KOPT-K1 (cell line): Measurements from ENCODE around the gene SPCS3.
"Not testable (repeated sequence)": the region's sequence is repeated elsewhere in the genome, so short reads cannot be mapped to it uniquely, and the experiment has no call there.

Experiments
- H3K27ac ChIP-seq: fragments of 200-600 bp; sonication (generic); 2 replicates; pipeline ENCODE4 v1.5.1; 2016; ENCODE audit warnings: antibody characterized with exemption, mild to moderate bottlenecking, low read depth, low read length; ENCODE audit not compliant: poor library complexity, severe bottlenecking
- H3K36me3 ChIP-seq: fragments of 200-600 bp; sonication (generic); 2 replicates; pipeline ENCODE4 v1.5.1; 2017; ENCODE audit warnings: antibody characterized with exemption, mild to moderate bottlenecking, low read length, moderate library complexity; ENCODE audit not compliant: insufficient read depth
- H3K9me3 ChIP-seq: fragments of 200-600 bp; sonication (generic); 2 replicates; pipeline ENCODE4 v1.5.1; 2017; ENCODE audit warnings: antibody characterized with exemption, low read length, mild to moderate bottlenecking; ENCODE audit not compliant: insufficient read depth, poor library complexity, severe bottlenecking

SPCS3 gene

DNA sequence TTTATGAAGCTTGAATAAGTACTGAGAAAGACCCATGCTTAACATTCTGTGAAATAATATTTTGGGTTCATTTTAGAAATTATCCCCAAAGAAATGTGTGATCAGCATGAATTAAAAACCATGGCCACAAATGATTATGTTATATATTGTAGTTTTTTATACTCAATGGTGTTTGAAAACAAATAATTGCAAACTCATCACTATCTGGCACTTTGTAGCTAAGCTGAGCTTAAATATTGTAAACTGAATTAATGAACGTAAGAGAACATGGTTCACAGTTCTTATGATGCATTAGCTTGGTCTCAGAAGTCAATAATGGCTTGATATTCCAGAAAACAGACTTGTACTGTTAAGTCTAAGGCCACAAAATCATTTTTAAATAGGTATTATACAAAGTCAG lies 26.1 kb upstream of the SPCS3 start:
- Histone ChIP-seq H3K36me3 (no peaks in the 10 kb centered on the region), H3K9me3 (no peaks in the 10 kb centered on the region), H3K27ac (no peak overlapping the region)

- H3K27ac ChIP-seq, H3K36me3 ChIP-seq, H3K9me3 ChIP-seq: not testable (repeated sequence)
Measured at GRCh38 chr4:176295907-176296306, 23.9 kb upstream of the SPCS3 start.

DNA sequence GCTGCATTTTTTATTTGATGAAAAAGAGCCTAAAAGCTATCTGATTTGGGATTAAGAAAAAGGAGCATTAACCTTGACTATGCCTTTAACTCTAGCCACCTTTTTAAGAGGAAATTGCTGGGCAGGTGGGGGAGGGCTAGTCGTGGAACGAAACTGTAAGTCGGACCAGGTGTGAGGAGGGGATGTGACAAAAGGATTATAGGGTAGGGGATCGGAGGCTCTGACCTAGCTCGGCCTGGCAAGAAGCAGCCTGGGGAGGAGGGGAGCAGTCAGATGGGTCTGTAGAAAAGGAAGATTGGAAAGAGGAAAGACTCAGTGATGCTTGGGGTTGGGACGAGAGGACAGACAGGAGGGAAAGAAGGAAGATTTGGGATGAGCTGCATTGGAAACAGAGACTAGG lies 21.1 kb upstream of the SPCS3 start:
- Histone ChIP-seq H3K36me3 (no peaks in the 10 kb centered on the region), H3K9me3 (no peaks in the 10 kb centered on the region), H3K27ac (no peak overlapping the region)

GRCh38 chr4:176300036-176300435 lies 19.7 kb upstream of the SPCS3 start:
- H3K36me3 ChIP-seq = no peaks in the 10 kb centered on the region
- H3K27ac ChIP-seq = no peak overlapping the region
- H3K9me3 ChIP-seq = no peaks in the 10 kb centered on the region

DNA sequence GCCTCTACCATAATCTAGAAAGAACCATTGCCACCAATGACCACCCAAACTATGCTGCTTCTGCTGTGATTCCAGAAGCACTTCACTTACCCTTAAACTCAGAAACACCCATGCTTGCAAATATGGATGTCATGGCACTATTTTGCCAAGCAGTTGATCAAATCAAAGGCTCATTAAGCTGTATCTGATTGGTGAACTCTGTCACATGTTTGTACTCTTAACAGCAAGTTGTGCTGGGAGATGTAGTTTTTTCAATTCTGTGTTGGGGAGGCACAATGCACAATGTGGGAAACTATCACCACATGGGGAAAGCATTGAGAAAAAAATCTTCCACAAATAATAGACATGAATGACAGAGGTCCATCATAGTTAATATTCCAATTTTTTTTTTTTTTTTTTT lies 19.2 kb upstream of the SPCS3 start:
- Histone ChIP-seq H3K27ac (no peak overlapping the region), H3K36me3 (no peaks in the 10 kb centered on the region), H3K9me3 (no peaks in the 10 kb centered on the region)

GRCh38 chr4:176302283-176303275 lies 17.2 kb upstream of the SPCS3 start:
- H3K27ac ChIP-seq = no peak overlapping the region
- H3K9me3 ChIP-seq = no peaks in the 10 kb centered on the region
- no peaks in the 10 kb centered on the region for H3K36me3 ChIP-seq

DNA sequence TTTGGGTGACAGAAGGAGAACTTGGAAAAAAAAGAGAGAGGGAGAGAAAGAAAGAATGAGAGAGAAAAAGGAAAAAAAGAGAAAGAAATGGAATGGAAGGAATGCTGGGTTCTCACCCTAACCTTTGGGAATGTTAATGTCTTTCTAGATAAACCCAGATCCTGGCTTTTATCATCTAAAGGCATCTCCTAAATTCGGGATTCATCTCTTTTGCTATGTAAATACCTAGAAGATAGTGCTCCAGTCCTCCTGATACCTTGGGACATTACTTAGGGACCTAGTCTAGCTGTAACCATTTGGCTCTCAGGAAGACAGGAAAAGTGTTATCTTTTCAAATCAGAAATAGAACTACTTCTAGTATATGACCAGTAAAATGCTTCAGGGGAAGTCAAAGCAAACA lies 15.8 kb upstream of the SPCS3 start:
- H3K27ac ChIP-seq = no peak overlapping the region

GRCh38 chr4:176306837-176307665 lies 12.7 kb upstream of the SPCS3 start:
- Histone ChIP-seq H3K9me3 (no peaks in the 10 kb centered on the region), H3K36me3 (no peaks in the 10 kb centered on the region), H3K27ac (no peak overlapping the region)

More for the DNA sequence above, 15.8 kb upstream of the SPCS3 start:
- Histone ChIP-seq H3K9me3 (no peaks in the 10 kb centered on the region), H3K36me3 (no peaks in the 10 kb centered on the region)

DNA sequence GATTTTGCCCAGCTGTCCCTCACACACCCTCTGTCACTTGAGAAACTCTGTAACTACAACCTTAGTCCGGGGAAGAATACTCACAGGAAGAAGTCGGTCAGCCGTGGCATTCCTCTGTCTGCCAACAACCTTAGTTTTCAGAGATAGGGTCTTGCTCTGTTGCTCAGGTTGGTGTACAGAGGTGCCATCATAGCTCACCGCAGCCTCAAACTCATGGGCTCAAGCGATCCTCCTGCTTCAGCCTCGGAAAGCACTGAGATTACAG lies 12.2 kb upstream of the SPCS3 start:
- Histone ChIP-seq H3K27ac (no peak overlapping the region), H3K36me3 (no peaks in the 10 kb centered on the region), H3K9me3 (no peaks in the 10 kb centered on the region)

GRCh38 chr4:176308441-176308840 lies 11.3 kb upstream of the SPCS3 start:
- H3K36me3 ChIP-seq = no peaks in the 10 kb centered on the region
- H3K9me3 ChIP-seq = no peaks in the 10 kb centered on the region
- H3K27ac ChIP-seq = no peak overlapping the region

GRCh38 chr4:176309046-176309445 lies 10.7 kb upstream of the SPCS3 start:
- H3K27ac ChIP-seq = no peak overlapping the region
- H3K36me3 ChIP-seq = no peaks in the 10 kb centered on the region
- H3K9me3 ChIP-seq = no peaks in the 10 kb centered on the region

DNA sequence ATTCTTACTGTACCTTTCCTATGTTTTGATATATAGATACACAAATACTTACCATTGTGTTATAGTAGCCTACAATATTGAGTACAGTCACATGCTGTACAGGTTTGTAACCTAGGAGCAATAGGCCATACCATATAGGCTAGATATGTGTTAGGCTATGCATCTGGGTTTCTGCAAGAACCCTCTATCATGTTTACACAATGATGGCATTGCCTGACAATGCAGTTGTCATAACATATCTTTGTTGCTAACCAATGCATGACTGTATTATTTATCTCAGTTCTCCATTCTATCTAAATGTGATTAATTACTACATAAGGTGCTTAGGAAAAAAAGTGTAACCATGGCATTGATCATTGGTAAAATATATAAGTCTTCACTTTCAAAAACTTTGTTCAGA lies 10.0 kb upstream of the SPCS3 start:
- H3K27ac ChIP-seq = no peak overlapping the region
- H3K36me3 ChIP-seq = no peaks in the 10 kb centered on the region
- H3K9me3 ChIP-seq = no peaks in the 10 kb centered on the region

GRCh38 chr4:176313596-176314336 lies 6.0 kb upstream of the SPCS3 start:
- H3K36me3 ChIP-seq = no peaks in the 10 kb centered on the region
- no peak overlapping the region for H3K27ac ChIP-seq
- H3K9me3 ChIP-seq = no peaks in the 10 kb centered on the region

DNA sequence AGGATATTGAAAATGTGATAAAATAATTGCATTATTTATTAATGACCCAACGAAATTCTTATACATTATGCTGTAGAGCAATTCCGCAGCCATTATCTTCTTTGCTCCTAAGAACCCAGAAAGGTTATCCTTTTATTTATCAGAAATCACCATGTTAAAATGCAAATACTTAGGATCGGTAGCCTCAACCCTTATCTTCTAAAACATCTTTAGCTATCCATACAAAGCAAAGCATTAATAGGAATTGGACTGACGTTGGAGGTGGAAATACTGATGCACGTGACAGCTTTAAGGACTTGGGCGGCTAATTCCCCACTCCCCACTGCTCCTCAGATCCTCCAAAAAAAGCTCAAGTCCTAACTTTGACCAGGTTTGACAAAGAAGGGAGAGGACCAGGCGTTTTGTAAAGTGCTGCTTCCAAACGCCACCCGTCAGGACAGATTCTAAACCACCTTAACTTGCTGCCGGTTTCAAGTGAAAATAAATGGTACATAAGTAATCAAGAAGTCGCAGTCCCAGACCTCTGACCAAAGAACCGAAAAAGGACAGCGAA lies 539 bp upstream of the SPCS3 start:
- Histone ChIP-seq H3K27ac (peak overlapping the region; percentile 93), H3K9me3 (no peaks in the 10 kb centered on the region), H3K36me3 (0 out of 2 replicates have a peak, but pooled peaks cover 4% of the 10 kb centered on the region)
